A549 (cell line): Measurements from ENCODE around the gene GNA15.

ENCODE experiments used
- CEBPB ChIP-seq, 2 experiments: fragments of >200 bp in 1 of 2; sonication (Bioruptor Twin) in 1 of 2; formaldehyde crosslinking in 1 of 2; IDR thresholded peaks; 2 replicates each; pipeline ENCODE4 v1.6.1; 2012 to 2016
- CHD4 ChIP-seq: fragments of 200-600 bp; sonication (generic); IDR thresholded peaks from 2 replicates; pipeline ENCODE4 v1.6.1; 2016; ENCODE audit warnings: antibody characterized with exemption, mild to moderate bottlenecking, borderline replicate concordance
- ESRRA ChIP-seq: fragments of 150-350 bp; IDR thresholded peaks from 2 replicates; pipeline ENCODE4 v1.6.1; 2014; ENCODE audit warnings: mild to moderate bottlenecking, low read length, borderline replicate concordance
- JUNB ChIP-seq: fragments of >200 bp; sonication (Bioruptor Twin); formaldehyde crosslinking; IDR thresholded peaks from 2 replicates; pipeline ENCODE4 v1.6.1; 2016
- MAZ ChIP-seq: fragments of 150-350 bp; IDR thresholded peaks from 2 replicates; pipeline ENCODE4 v1.6.1; 2014; ENCODE audit warnings: antibody characterized with exemption, low read depth, low read length, borderline replicate concordance
- MYC ChIP-seq: IDR thresholded peaks from 2 replicates; pipeline ENCODE4 v1.6.1; 2012; ENCODE audit warnings: mild to moderate bottlenecking, inconsistent platforms, low read length, improper control_type of control experiment, borderline replicate concordance
- POLR2A ChIP-seq: IDR thresholded peaks from 2 replicates; pipeline ENCODE4 v1.6.1; 2012; ENCODE audit warnings: mild to moderate bottlenecking, low read length
- TF ChIP-seq, protein P1 (sequence below): fragments of >200 bp; sonication (Bioruptor Twin); formaldehyde crosslinking; IDR thresholded peaks from 3 replicates; pipeline ENCODE4 v1.5.1; 2016

DNA sequence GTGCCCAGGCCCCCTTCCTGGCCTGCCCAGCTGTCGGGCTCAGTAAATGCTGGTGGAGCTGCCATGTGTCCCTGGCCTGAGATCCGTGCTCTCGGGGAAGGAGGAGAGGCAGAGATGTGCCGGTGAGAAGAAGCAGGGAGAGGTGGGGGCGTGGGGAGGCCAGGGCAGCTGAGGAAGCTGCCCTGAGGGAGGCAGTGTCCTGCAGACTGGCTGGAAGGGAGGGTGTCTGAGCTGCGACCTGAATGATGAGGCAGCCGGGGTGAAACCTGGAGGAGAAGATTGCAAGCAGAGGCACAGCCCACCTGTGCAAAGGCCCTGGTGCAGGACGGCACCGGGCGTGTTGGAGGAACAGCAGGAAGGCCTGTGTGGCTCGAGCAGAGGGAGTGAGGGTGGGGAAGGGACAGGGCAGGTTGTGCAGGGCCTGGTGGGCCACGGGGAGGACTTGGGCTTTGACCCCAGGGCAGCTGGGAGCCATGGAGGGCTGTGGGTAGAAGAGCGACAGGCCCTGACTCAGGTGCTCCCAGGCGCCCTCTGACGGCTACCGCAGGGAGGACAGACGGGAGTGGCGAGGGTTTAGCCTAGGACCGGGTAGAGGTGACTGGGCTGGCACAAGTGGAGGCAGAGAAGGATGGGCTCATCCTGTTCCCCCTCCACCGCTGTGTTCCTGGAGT lies 74.6 kb downstream of the GNA15 start:
- TF ChIP-seq POLR2A (no peak), MAZ (no peak), CHD4 (no peak), MYC (no peak), JUNB (no peak), ESRRA (no peak), CEBPB (IDR thresholded peaks at IDR 0.05) (no peak)
- TF ChIP-seq, protein P1, sequence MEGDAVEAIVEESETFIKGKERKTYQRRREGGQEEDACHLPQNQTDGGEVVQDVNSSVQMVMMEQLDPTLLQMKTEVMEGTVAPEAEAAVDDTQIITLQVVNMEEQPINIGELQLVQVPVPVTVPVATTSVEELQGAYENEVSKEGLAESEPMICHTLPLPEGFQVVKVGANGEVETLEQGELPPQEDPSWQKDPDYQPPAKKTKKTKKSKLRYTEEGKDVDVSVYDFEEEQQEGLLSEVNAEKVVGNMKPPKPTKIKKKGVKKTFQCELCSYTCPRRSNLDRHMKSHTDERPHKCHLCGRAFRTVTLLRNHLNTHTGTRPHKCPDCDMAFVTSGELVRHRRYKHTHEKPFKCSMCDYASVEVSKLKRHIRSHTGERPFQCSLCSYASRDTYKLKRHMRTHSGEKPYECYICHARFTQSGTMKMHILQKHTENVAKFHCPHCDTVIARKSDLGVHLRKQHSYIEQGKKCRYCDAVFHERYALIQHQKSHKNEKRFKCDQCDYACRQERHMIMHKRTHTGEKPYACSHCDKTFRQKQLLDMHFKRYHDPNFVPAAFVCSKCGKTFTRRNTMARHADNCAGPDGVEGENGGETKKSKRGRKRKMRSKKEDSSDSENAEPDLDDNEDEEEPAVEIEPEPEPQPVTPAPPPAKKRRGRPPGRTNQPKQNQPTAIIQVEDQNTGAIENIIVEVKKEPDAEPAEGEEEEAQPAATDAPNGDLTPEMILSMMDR, result peak; percentile 43
